Stomach (tissue), 9 donors: ENCODE results near the gene TCFL5. TPM values are rescaled to one million over a fixed set of nuclear protein-coding genes. Genes with fewer than 3 reads are reported as not detected.

Experiments
- DNase-seq, 2 donors: peaks; one replicate each; pipeline versions ENCODE4 v3.0.0 to v3.0.0-alpha.2; 2013 to 2019
- H3K27ac ChIP-seq, 5 donors: fragments of 200-600 bp in 4 of 5; sonication (generic) in 4 of 5; one replicate each; pipeline ENCODE4 v1.5.1; 2013 to 2019; ENCODE audit warnings: mild to moderate bottlenecking in 1 of 5, moderate library complexity in 1 of 5
- H3K27me3 ChIP-seq, 3 donors: fragments of 200-600 bp; sonication (generic); one replicate each; pipeline ENCODE4 v1.5.1; 2017 to 2019; ENCODE audit warnings: mixed run types in 1 of 3
- H3K36me3 ChIP-seq, 4 donors: fragments of 200-600 bp; sonication (generic); 1 replicate in 3 of 4; 2 replicates in 1 of 4; pipeline ENCODE4 v1.5.1; 2016 to 2019
- H3K4me1 ChIP-seq, 4 donors: fragments of 200-600 bp; sonication (generic); one replicate each; pipeline ENCODE4 v1.5.1; 2016 to 2019
- H3K4me3 ChIP-seq, 4 donors: fragments of 200-600 bp; sonication (generic) in 3 of 4; one replicate each; pipeline ENCODE4 v1.5.1; 2016 to 2019; ENCODE audit warnings: mild to moderate bottlenecking in 1 of 4
- H3K9me3 ChIP-seq, 4 donors: fragments of 200-600 bp; sonication (generic); one replicate each; pipeline ENCODE4 v1.5.1; 2016 to 2019
- EP300 ChIP-seq: sonication (generic); formaldehyde crosslinking; IDR thresholded peaks from one replicate; pipeline ENCODE4 v1.6.1; 2017; ENCODE audit warnings: antibody characterized with exemption
- POLR2A ChIP-seq, 4 donors: fragments of 450-650 bp; IDR thresholded peaks; one replicate each; pipeline ENCODE4 v1.6.1; 2016; ENCODE audit warnings: antibody characterized with exemption in 4 of 4, control low read depth in 2 of 4, mild to moderate bottlenecking in 1 of 4, moderate library complexity in 1 of 4
- POLR2AphosphoS5 ChIP-seq, 3 donors: sonication (generic); formaldehyde crosslinking; IDR thresholded peaks; one replicate each; pipeline ENCODE4 v1.6.1; 2016; ENCODE audit warnings: antibody characterized with exemption in 3 of 3
- WGBS, 5 donors: extraction: QIAGEN DNeasy Blood & Tissue Kit in 3 of 5; methylation state at CpG; one replicate each; pipeline versions ENCODE4 v1.1.5 to v1.1.7; 2013 to 2018; 5-methylcytosine and 5-hydroxymethylcytosine counted together
- intact Hi-C: fragments of 100-400 bp; cut with DNase I; formaldehyde crosslinking; loops from one replicate; pipeline ENCODE4 v1.15.1; 2023; ENCODE audit warnings: low total_unique reads
- polyA plus RNA-seq, 3 donors: library from polyadenylated mRNA; stranded (reverse); fragments of 200-250 nt; gene quantifications; one replicate each; pipeline ENCODE4 v1.2.3, GENCODE V29; 2013
- total RNA-seq, 5 donors: library from RNA; depleted of rRNA; stranded (reverse); fragments of >200 nt; gene quantifications; one replicate each; pipeline versions ENCODE4 v1.1.0 to v1.2.3, GENCODE V29; 2014 to 2016
- TF ChIP-seq, protein P1 (sequence below), 7 experiments: fragments of 450-650 bp in 4 of 7; fragments of 200-600 bp in 3 of 7; sonication (generic) in 3 of 7; IDR thresholded peaks; one replicate each; pipeline ENCODE4 v1.5.1; 2016 to 2019; ENCODE audit warnings: antibody characterized with exemption in 7 of 7, control low read depth in 2 of 7, mild to moderate bottlenecking in 1 of 7
- donor health status: healthy with polysubstance abuse.
- donor health status: Bipolar disorder and iron deficiency.
- donor health status: healthy.

The TCFL5 gene
- total and polyA plus RNA-seq, 8 donors = 3.0 to 29.5 (median 5.7) TPM

DNA sequence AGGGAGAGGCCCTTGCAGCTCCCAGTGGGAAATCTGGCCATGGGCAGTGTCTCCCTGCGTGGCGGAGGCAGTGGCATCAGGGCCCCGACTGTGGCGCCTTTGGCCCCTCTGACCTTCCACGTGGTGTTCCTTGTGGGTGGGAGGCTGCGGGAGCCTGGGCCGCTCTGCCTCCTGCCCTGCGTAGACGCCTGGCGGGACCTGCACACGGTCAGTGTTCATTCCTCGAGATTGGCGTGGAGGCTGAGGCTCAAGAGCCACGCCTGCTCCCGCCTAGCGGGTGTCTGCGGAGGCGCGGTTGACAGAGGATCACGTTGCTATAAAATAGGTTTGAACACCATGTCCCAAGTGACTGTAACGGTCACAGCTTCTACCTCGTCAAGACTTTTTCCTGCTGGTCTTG, 30.8 kb downstream of the TCFL5 start:
- Histone ChIP-seq H3K4me3 (no peak overlapping the region), H3K36me3 (no peaks in the 10 kb centered on the region), H3K9me3 (no peaks in the 10 kb centered on the region), H3K27me3 (peaks cover 0 to 2% (median 0%) of the 10 kb centered on the region in 3 donors), H3K4me1 (peaks cover 13 to 30% (median 28%) of the 10 kb centered on the region in 4 donors), H3K27ac (peak overlapping the region in 1 of 5 donors; percentile 84)
- intact Hi-C loops = no loop called here
- 63 to 84% (median 76%) methylated on average over 8 to 22 of the region's 22 CpGs for WGBS, 5 donors
- TF ChIP-seq, protein P1, sequence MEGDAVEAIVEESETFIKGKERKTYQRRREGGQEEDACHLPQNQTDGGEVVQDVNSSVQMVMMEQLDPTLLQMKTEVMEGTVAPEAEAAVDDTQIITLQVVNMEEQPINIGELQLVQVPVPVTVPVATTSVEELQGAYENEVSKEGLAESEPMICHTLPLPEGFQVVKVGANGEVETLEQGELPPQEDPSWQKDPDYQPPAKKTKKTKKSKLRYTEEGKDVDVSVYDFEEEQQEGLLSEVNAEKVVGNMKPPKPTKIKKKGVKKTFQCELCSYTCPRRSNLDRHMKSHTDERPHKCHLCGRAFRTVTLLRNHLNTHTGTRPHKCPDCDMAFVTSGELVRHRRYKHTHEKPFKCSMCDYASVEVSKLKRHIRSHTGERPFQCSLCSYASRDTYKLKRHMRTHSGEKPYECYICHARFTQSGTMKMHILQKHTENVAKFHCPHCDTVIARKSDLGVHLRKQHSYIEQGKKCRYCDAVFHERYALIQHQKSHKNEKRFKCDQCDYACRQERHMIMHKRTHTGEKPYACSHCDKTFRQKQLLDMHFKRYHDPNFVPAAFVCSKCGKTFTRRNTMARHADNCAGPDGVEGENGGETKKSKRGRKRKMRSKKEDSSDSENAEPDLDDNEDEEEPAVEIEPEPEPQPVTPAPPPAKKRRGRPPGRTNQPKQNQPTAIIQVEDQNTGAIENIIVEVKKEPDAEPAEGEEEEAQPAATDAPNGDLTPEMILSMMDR (IDR thresholded peaks at IDR 0.05) = no peak
- TF ChIP-seq POLR2AphosphoS5 (IDR thresholded peaks at IDR 0.05) = no peak
- no peak for TF ChIP-seq EP300
- no peak for TF ChIP-seq POLR2A (IDR thresholded peaks at IDR 0.05)
- peak in 1 of 2 donors; percentile 14 for DNase-seq

DNA sequence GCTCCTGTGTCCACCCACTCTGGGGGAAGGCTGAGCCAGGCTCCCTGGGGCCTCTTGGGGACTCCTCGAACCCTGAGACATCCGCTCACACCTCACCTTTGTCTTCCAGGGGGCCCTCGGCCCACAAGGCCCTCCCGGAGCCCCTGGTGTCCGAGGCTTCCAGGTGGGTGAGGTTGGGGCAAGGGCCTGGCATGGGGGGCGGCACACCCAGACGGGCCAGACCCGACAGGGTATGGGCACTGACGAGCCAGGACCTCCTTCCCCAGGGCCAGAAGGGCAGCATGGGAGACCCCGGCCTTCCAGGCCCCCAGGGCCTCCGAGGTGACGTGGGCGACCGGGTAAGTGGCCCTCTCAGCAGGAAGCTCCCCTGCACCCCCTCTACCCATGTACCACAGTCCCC, 31.4 kb downstream of the TCFL5 start:
- TF ChIP-seq POLR2A (IDR thresholded peaks at IDR 0.05) = no peak
- TF ChIP-seq, protein P1 (IDR thresholded peaks at IDR 0.05) = no peak
- no peak for TF ChIP-seq POLR2AphosphoS5 (IDR thresholded peaks at IDR 0.05)
- TF ChIP-seq EP300 = no peak
- Histone ChIP-seq H3K4me1 (peaks cover 13 to 31% (median 28%) of the 10 kb centered on the region in 4 donors), H3K4me3 (no peak overlapping the region), H3K27ac (no peak overlapping the region), H3K9me3 (no peaks in the 10 kb centered on the region), H3K36me3 (no peaks in the 10 kb centered on the region), H3K27me3 (no peaks in the 10 kb centered on the region)
- intact Hi-C loops = no loop called here
- no peak for DNase-seq
- WGBS, 5 donors = 88 to 95% (median 93%) methylated on average over 11 to 14 of the region's 14 CpGs

DNA sequence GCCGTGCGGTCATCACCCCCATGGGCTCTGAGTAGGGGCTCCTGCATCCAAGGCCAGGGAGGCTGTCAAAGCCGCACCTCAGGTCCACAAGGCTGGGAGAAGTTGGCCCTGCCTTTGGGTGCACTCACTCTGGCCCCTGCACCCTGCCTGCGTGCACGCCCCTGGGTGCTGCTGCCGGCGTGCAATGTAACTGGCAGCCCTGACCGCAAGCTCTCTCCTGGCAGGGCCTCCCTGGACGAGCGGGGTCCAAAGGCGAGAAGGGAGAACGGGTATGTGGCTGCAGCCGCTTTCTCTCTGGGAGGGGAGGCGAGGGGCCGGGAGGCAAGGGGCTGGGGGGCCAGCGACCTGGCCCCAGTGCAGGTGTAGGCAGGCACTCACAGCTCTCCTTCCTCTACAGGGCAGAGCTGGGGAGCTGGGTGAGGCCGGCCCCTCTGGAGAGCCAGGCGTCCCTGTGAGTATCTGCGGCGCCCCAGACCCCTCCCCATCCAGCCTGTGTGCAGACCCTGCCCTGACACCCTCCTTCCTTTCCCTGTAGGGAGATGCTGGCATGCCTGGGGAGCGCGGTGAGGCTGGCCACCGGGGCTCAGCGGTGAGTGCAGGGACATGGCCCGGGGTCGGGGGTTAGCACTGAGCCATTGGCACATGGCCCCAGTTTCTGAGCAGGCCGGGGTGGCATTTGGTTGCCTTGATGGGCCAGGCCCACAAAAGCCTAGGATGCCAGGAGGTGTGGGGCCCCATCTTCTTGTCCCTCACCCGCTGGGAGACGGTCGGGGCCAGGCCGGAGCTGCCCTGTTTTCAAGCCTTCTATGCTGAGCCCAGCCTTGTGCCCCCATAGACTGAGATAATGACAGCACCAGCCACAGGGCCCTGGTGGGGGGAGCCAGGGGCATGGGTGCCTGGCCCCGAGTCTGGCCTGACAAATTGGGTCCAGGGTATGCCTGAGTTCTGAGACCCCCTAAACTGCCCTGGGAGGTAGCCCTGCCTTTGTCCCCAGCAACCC, 32.1 kb downstream of the TCFL5 start:
- DNase-seq = no peak
- no peaks in the 10 kb centered on the region for H3K36me3 ChIP-seq
- H3K4me3 ChIP-seq = no peak overlapping the region
- peaks cover 0 to 6% (median 0%) of the 10 kb centered on the region in 3 donors for H3K27me3 ChIP-seq
- intact Hi-C loops = no loop called here
- H3K4me1 ChIP-seq = peaks cover 16 to 38% (median 32%) of the 10 kb centered on the region in 4 donors
- no peak for TF ChIP-seq EP300
- WGBS, 5 donors = 91 to 95% (median 94%) methylated on average over 26 to 32 of the region's 32 CpGs
- H3K27ac ChIP-seq = no peak overlapping the region
- no peaks in the 10 kb centered on the region for H3K9me3 ChIP-seq

DNA sequence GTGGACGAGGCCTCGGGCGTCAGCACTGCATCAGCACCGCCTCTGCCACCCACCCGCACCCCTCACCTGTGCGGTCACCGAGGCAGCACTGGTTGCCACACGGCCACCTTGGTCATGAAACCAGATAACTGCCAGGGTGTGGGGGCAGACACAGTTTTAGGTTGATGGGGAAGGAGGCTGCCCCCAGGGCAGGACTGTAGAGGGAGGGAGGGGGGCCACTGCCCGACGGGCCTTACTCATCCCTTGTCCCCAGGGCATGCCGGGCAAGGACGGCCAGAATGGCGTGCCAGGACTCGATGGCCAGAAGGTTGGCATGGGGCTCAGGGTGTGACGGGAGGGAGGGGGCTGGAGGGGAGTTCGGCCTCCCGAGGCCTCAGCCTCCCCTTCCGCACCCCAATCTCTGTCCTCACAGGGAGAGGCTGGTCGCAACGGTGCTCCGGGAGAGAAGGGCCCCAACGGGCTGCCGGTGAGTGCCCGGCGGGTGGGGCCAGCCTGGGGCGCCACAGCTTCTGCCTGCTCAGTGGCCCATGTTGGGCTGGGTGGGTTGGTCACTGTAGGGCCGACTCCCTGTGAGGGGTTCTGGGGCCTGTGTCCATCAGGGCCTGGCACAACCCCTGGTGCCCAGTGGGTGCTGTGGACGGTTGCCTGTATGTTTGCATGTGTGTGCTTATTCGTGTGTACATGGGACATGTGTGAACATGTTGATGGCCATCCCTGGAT, 33.0 kb downstream of the TCFL5 start:
- 79 to 92% (median 86%) methylated on average over 24 to 29 of the region's 29 CpGs for WGBS, 5 donors

More for the DNA sequence above, 33.0 kb downstream of the TCFL5 start:
- Histone ChIP-seq H3K4me3 (no peak overlapping the region), H3K27me3 (peaks cover 0 to 11% (median 0%) of the 10 kb centered on the region in 3 donors), H3K36me3 (no peaks in the 10 kb centered on the region), H3K27ac (no peak overlapping the region), H3K4me1 (peaks cover 20 to 43% (median 38%) of the 10 kb centered on the region in 4 donors), H3K9me3 (no peaks in the 10 kb centered on the region)
- TF ChIP-seq EP300 = no peak
- TF ChIP-seq POLR2A (IDR thresholded peaks at IDR 0.05) = no peak
- no peak for TF ChIP-seq POLR2AphosphoS5 (IDR thresholded peaks at IDR 0.05)
- TF ChIP-seq, protein P1 (IDR thresholded peaks at IDR 0.05) = no peak
- DNase-seq = peak in 1 of 2 donors; percentile 2
- intact Hi-C loops = no loop called here
